HepG2 (cell line): ENCODE measurements around the gene FBXL13. TPM values are rescaled to one million over a fixed set of nuclear protein-coding genes. Genes with fewer than 3 reads are reported as not detected.
A peak's percentile ranks its signal among the peaks of the same experiment; 100 is the strongest.

Source experiments
- EZH2 ChIP-seq: conservative IDR thresholded peaks from 2 replicates; pipeline ENCODE4 v1.6.1; 2012; ENCODE audit warnings: mild to moderate bottlenecking, low read depth, low read length, moderate library complexity
- GATA4 ChIP-seq: sonication (generic); IDR thresholded peaks from 2 replicates; pipeline ENCODE4 v1.6.1; 2016; ENCODE audit warnings: antibody characterized with exemption, low read depth, borderline replicate concordance
- MTA3 ChIP-seq: sonication (generic); formaldehyde crosslinking; IDR thresholded peaks from 2 replicates; pipeline ENCODE4 v1.4.0; 2020; ENCODE audit warnings: missing genetic modification reagents
- NCOA2 ChIP-seq: sonication (generic); formaldehyde crosslinking; IDR thresholded peaks from 2 replicates; pipeline ENCODE4 v1.8.0; 2022; ENCODE audit warnings: inconsistent platforms
- NFIC ChIP-seq: IDR thresholded peaks from 2 replicates; pipeline ENCODE4 v1.6.1; 2012; ENCODE audit warnings: mild to moderate bottlenecking, low read length, inconsistent platforms
- NR2F1 ChIP-seq, 2 experiments: fragments of 450-650 bp in 1 of 2; formaldehyde crosslinking in 1 of 2; IDR thresholded peaks; 2 replicates each; pipeline versions ENCODE4 v1.5.0 to v1.6.1; 2016 to 2020; ENCODE audit warnings: mild to moderate bottlenecking in 1 of 2, missing compliant biosample characterization in 1 of 2, missing genetic modification reagents in 1 of 2, moderate library complexity in 1 of 2
- PCBP1 ChIP-seq: fragments of 200-400 bp; formaldehyde crosslinking; IDR thresholded peaks from 2 replicates; pipeline ENCODE4 v1.6.1; 2017; ENCODE audit warnings: mild to moderate bottlenecking, low read depth, low read length, borderline replicate concordance
- POLR2A ChIP-seq, 2 experiments: IDR thresholded peaks; 2 replicates each; pipeline ENCODE4 v1.6.1; 2011; ENCODE audit warnings: low read depth in 2 of 2, low read length in 2 of 2, mild to moderate bottlenecking in 1 of 2, moderate library complexity in 1 of 2; ENCODE audit not compliant: insufficient read depth in 1 of 2
- RBM39 ChIP-seq: fragments of 200-400 bp; formaldehyde crosslinking; IDR thresholded peaks from one replicate; pipeline ENCODE4 v1.6.1; 2018; ENCODE audit warnings: antibody characterized with exemption, mild to moderate bottlenecking, low read depth, low read length; ENCODE audit not compliant: poor library complexity, severe bottlenecking
- RELA ChIP-seq: sonication (generic); formaldehyde crosslinking; IDR thresholded peaks from 2 replicates; pipeline ENCODE4 v1.4.0; 2020; ENCODE audit warnings: missing genetic modification reagents
- STAG1 ChIP-seq: sonication (generic); formaldehyde crosslinking; IDR thresholded peaks from 2 replicates; pipeline ENCODE4 v1.4.0; 2020; ENCODE audit warnings: missing genetic modification reagents
- ZNF230 ChIP-seq: sonication (generic); formaldehyde crosslinking; IDR thresholded peaks from 2 replicates; pipeline ENCODE4 v1.4.0; 2020; ENCODE audit warnings: mild to moderate bottlenecking, missing genetic modification reagents
- ZNF235 ChIP-seq: sonication (generic); formaldehyde crosslinking; IDR thresholded peaks from 2 replicates; pipeline ENCODE4 v1.8.1; 2023; ENCODE audit warnings: mild to moderate bottlenecking, missing genetic modification reagents, borderline replicate concordance
- ZNF343 ChIP-seq: sonication (generic); formaldehyde crosslinking; IDR thresholded peaks from 2 replicates; pipeline ENCODE4 v1.4.0; 2020; ENCODE audit warnings: mild to moderate bottlenecking, missing genetic modification reagents
- ZNF460 ChIP-seq: sonication (generic); formaldehyde crosslinking; IDR thresholded peaks from 2 replicates; pipeline ENCODE4 v1.5.1; 2020; ENCODE audit warnings: missing genetic modification reagents, mild to moderate bottlenecking, borderline replicate concordance
- ZNF510 ChIP-seq: sonication (generic); formaldehyde crosslinking; IDR thresholded peaks from 2 replicates; pipeline ENCODE4 v1.4.0; 2020; ENCODE audit warnings: low read depth, mild to moderate bottlenecking, missing genetic modification reagents
- ZNF777 ChIP-seq: sonication (generic); formaldehyde crosslinking; IDR thresholded peaks from 2 replicates; pipeline ENCODE4 v1.4.0; 2020; ENCODE audit warnings: missing genetic modification reagents
- polyA plus RNA-seq, 8 experiments: library from polyadenylated mRNA; depleted of rRNA in 3 of 8; stranded (reverse) in 7 of 8; unstranded in 1 of 8; fragments of >200 nt; fragmentation: Illumina TruSeq in 4 of 8; extraction: Trizol in 4 of 8; gene quantifications; 2 replicates each; pipeline versions ENCODE4 v1.2.1 to v1.2.3, GENCODE V29; 2011 to 2016; ENCODE audit warnings: low read depth in 4 of 8, missing spikeins in 1 of 8, mixed read lengths in 1 of 8; ENCODE audit not compliant: insufficient read depth in 1 of 8
- total RNA-seq, 5 experiments: library from RNA; depleted of rRNA; stranded (reverse); fragments of >200 nt; fragmentation: Illumina TruSeq; extraction: Trizol; gene quantifications; 2 replicates each; pipeline ENCODE4 v1.2.3, GENCODE V29; 2016; ENCODE audit warnings: low read depth in 1 of 5
- TF ChIP-seq, protein P1 (sequence below): sonication (generic); formaldehyde crosslinking; IDR thresholded peaks from 2 replicates; pipeline ENCODE4 v1.8.0; 2022; ENCODE audit warnings: missing genetic modification reagents, low read depth, mild to moderate bottlenecking, borderline replicate concordance
- TF ChIP-seq, protein P2 (sequence below): sonication (generic); formaldehyde crosslinking; IDR thresholded peaks from 2 replicates; pipeline ENCODE4 v1.4.0; 2020; ENCODE audit warnings: missing genetic modification reagents
- TF ChIP-seq, protein P3 (sequence below): sonication (generic); formaldehyde crosslinking; IDR thresholded peaks from 2 replicates; pipeline ENCODE4 v1.4.0; 2020; ENCODE audit warnings: mild to moderate bottlenecking, missing genetic modification reagents
- TF ChIP-seq, protein P4 (sequence below): IDR thresholded peaks from 2 replicates; pipeline ENCODE4 v1.6.1; 2018; ENCODE audit warnings: missing genetic modification reagents, mild to moderate bottlenecking, missing compliant biosample characterization
- TF ChIP-seq, protein P5 (sequence below): sonication (generic); formaldehyde crosslinking; IDR thresholded peaks from 2 replicates; pipeline ENCODE4 v1.4.0; 2020; ENCODE audit warnings: missing genetic modification reagents, borderline replicate concordance

Gene FBXL13
- total and polyA plus RNA-seq, 2 of the 13 experiments (the other 11 are each of a cell fraction or from before 2014, with no cell fraction given) = 0.24 to 0.77 TPM

DNA sequence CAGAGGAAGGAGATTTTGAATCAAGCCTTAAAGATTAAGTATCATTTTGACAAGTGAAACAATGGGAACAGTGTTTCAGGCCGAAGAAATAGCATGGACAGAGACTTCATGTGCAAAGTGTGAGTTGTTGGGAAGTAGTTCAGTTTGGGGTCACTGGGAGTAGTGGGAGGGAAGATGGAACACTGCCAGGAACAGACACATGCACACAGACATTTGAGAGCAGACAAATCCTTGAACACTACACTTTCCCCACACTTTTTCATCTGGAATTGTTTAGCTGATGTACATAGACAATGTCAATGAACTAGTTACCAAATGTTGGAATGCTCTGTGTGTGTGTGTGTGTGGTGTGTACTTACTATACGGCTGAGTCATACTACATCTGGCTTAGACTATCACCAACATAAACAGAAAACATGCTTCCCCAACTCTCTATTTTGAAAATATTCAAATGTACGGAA lies 214.2 kb downstream of the FBXL13 start (continued):
- TF ChIP-seq, protein P1, sequence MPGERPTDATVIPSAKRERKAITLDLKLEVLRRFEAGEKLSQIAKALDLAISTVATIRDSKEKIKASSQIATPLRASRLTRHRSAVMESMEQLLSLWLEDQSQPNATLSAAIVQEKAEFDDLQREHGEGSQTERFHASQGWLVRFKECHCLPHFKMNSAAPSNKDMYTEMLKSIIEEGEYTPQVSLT (CRISPR knock-in tag) = no peak
- TF ChIP-seq ZNF777 (CRISPR knock-in tag) (no peak), NCOA2 (CRISPR knock-in tag) (no peak), ZNF343 (CRISPR knock-in tag) (no peak), STAG1 (CRISPR knock-in tag) (no peak), NR2F1 (CRISPR knock-in tag; IDR thresholded peaks at IDR 0.05) (no peak), EZH2 (no peak), NFIC (no peak; the same call in 1 of the 2 replicates), MTA3 (CRISPR knock-in tag) (no peak), POLR2A (IDR thresholded peaks at IDR 0.05; ENCODE audit: insufficient read depth in 1 of 2, low read depth in 2 of 2, low read length in 2 of 2) (no peak), ZNF460 (no peak), RBM39 (no peak), ZNF230 (CRISPR knock-in tag) (no peak), RELA (CRISPR knock-in tag) (no peak), PCBP1 (no peak), GATA4 (no peak), ZNF235 (no peak), ZNF510 (CRISPR knock-in tag) (no peak)
- TF ChIP-seq, protein P2, sequence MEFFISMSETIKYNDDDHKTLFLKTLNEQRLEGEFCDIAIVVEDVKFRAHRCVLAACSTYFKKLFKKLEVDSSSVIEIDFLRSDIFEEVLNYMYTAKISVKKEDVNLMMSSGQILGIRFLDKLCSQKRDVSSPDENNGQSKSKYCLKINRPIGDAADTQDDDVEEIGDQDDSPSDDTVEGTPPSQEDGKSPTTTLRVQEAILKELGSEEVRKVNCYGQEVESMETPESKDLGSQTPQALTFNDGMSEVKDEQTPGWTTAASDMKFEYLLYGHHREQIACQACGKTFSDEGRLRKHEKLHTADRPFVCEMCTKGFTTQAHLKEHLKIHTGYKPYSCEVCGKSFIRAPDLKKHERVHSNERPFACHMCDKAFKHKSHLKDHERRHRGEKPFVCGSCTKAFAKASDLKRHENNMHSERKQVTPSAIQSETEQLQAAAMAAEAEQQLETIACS (CRISPR knock-in tag) = no peak
- TF ChIP-seq, protein P3, sequence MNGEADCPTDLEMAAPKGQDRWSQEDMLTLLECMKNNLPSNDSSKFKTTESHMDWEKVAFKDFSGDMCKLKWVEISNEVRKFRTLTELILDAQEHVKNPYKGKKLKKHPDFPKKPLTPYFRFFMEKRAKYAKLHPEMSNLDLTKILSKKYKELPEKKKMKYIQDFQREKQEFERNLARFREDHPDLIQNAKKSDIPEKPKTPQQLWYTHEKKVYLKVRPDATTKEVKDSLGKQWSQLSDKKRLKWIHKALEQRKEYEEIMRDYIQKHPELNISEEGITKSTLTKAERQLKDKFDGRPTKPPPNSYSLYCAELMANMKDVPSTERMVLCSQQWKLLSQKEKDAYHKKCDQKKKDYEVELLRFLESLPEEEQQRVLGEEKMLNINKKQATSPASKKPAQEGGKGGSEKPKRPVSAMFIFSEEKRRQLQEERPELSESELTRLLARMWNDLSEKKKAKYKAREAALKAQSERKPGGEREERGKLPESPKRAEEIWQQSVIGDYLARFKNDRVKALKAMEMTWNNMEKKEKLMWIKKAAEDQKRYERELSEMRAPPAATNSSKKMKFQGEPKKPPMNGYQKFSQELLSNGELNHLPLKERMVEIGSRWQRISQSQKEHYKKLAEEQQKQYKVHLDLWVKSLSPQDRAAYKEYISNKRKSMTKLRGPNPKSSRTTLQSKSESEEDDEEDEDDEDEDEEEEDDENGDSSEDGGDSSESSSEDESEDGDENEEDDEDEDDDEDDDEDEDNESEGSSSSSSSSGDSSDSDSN (CRISPR knock-in tag) = no peak
- TF ChIP-seq, protein P4, sequence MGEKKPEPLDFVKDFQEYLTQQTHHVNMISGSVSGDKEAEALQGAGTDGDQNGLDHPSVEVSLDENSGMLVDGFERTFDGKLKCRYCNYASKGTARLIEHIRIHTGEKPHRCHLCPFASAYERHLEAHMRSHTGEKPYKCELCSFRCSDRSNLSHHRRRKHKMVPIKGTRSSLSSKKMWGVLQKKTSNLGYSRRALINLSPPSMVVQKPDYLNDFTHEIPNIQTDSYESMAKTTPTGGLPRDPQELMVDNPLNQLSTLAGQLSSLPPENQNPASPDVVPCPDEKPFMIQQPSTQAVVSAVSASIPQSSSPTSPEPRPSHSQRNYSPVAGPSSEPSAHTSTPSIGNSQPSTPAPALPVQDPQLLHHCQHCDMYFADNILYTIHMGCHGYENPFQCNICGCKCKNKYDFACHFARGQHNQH (CRISPR knock-in tag) = 0 out of 2 replicates have a peak, but pooled peaks have one; percentile 26
- TF ChIP-seq, protein P5, sequence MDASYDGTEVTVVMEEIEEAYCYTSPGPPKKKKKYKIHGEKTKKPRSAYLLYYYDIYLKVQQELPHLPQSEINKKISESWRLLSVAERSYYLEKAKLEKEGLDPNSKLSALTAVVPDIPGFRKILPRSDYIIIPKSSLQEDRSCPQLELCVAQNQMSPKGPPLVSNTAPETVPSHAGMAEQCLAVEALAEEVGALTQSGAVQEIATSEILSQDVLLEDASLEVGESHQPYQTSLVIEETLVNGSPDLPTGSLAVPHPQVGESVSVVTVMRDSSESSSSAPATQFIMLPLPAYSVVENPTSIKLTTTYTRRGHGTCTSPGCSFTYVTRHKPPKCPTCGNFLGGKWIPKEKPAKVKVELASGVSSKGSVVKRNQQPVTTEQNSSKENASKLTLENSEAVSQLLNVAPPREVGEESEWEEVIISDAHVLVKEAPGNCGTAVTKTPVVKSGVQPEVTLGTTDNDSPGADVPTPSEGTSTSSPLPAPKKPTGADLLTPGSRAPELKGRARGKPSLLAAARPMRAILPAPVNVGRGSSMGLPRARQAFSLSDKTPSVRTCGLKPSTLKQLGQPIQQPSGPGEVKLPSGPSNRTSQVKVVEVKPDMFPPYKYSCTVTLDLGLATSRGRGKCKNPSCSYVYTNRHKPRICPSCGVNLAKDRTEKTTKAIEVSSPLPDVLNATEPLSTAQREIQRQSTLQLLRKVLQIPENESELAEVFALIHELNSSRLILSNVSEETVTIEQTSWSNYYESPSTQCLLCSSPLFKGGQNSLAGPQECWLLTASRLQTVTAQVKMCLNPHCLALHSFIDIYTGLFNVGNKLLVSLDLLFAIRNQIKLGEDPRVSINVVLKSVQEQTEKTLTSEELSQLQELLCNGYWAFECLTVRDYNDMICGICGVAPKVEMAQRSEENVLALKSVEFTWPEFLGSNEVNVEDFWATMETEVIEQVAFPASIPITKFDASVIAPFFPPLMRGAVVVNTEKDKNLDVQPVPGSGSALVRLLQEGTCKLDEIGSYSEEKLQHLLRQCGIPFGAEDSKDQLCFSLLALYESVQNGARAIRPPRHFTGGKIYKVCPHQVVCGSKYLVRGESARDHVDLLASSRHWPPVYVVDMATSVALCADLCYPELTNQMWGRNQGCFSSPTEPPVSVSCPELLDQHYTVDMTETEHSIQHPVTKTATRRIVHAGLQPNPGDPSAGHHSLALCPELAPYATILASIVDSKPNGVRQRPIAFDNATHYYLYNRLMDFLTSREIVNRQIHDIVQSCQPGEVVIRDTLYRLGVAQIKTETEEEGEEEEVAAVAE = no peak
